AG10803 (cell line): ENCODE results near the gene TAX1BP1.

ENCODE experiments used
- DNase-seq: peaks from one replicate; pipeline ENCODE4 v3.0.0; 2010; ENCODE audit warnings: low read depth
- H3K4me3 ChIP-seq: 2 replicates; pipeline ENCODE4 v1.5.1; 2011; ENCODE audit warnings: mild to moderate bottlenecking, low read length, control low read depth
- CTCF ChIP-seq: conservative IDR thresholded peaks from 2 replicates; pipeline ENCODE4 v1.5.1; 2011; ENCODE audit warnings: mild to moderate bottlenecking, low read length, control low read depth, inconsistent platforms

TAX1BP1 gene

DNA sequence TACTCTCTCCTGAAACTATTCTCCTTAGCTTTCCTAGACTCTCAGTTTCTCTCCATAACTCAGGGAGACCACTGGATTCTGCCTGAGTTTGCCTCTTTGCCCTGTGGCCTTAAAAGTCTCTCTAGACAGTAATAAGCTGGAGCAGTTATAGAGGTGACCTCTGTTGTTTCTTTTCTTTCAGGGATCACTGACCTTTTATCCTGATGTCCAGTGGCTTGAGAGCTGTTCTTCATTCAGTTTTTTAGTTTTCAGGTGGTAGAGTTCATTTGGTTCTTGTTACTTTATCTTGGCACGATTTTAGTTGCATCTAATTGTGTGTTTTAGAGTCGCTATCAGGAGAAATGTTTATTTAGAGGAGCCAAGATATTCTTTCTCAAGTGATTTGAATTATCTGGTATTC lies 37.7 kb downstream of the TAX1BP1 start:
- no peak for TF ChIP-seq CTCF
- DNase-seq: no peak

DNA sequence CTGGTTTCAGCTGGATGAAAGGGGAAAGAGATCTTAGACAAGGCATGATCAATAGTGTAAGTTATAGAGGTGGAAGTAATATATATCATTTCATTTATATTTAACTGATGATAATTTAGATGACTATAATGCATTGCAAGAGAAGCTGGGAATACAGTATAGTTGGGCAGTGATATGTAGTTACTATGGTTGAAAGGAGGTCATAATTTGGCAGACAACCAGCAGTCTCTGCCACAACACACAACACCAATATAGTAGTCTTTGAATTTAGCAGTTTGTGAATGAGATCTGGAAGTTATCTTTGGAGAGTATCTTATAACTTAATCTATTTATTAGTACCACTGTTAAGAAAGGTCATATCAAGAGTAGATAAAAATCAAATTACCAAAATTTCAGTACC lies 39.9 kb downstream of the TAX1BP1 start:
- H3K4me3 ChIP-seq: no peak overlapping the region
- DNase-seq: no peak
- no peak for TF ChIP-seq CTCF

More for the DNA sequence above, 37.7 kb downstream of the TAX1BP1 start:
- H3K4me3 ChIP-seq: no peak overlapping the region

DNA sequence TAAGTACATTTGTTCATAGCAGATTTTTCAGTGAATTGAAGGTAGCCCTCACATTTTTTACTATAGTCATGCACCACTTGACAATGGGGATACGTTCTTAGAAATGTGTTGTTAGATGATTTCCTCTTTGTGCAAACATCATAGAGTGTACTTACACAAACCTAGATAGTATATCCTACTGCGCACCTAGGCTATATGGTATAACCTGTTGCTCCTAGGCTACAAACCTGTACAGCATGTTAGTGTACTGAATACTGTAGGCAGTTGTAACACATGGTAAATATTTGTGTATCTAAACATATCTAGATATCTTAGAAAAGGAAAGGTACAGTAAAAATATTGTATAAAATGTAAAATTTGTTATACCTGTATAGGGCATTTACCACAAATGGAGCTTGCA lies 41.2 kb downstream of the TAX1BP1 start:
- no peak overlapping the region for H3K4me3 ChIP-seq
- no peak for TF ChIP-seq CTCF
- DNase-seq: no peak

GRCh38 chr7:27782849-27783248 lies 42.9 kb downstream of the TAX1BP1 start:
- no peak for TF ChIP-seq CTCF
- H3K4me3 ChIP-seq: no peak overlapping the region
- DNase-seq: no peak

DNA sequence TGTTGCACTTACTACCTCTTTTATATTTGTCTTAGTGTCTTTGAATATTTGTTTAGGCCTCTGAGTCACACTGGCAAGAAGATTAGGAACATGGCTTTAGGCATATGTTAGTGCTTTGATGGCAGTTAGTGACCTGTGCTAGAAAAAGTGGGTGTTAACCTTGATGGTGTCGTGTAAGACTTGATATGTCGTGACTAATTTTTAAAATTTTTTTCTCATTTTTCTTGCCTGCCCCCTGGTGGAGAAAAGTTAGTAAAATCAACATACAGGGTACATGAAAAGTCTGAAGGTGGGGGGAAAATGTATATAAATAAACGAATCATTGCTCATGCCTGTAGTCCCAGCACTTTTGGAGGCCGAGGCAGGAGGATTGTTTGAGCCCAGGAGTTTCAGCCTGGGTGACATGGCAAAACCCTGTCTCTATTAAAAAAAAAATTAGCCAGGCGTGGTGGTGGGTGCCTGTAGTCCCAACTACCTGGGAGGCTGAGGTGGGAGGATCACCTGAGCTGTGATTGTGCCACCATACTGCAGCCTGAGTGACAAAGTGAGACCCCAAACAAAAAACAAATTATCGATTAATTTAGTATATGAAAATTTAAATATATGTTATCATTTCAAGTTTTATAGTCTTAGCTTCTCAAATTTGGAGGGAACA lies 44.6 kb downstream of the TAX1BP1 start:
- DNase-seq: peak; percentile 54
- no peak overlapping the region for H3K4me3 ChIP-seq
- TF ChIP-seq CTCF: peak; percentile 62

- TF ChIP-seq CTCF: no peak
- no peak for DNase-seq
- no peak overlapping the region for H3K4me3 ChIP-seq
Observed at GRCh38 chr7:27788437-27788836, 48.5 kb downstream of the TAX1BP1 start.

DNA sequence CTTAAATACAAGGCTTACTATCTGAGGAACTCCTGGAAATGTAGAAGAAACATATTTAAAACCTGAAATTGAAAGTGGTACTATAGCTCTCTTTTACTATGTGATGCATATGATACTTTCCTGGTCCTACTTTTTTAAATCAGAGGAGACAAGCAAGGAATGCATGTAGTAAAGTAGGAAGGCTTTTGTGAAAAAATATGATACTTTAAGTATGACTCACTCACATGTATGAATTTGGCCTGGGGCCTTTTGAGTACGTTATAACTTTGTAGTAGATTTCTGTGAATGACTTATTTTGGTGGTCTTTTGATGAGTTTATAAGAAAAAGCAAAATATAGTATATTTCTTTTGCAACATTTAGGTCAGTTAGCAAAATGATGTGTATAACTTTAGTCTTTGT lies 53.8 kb downstream of the TAX1BP1 start:
- H3K4me3 ChIP-seq: no peak overlapping the region
- no peak for DNase-seq
- TF ChIP-seq CTCF: no peak
